Gastrocnemius medialis (tissue), 4 donors: ENCODE data around the gene ZNF423.

Experiments used
- POLR2A ChIP-seq, 2 donors: fragments of 450-650 bp; IDR thresholded peaks; one replicate each; pipeline ENCODE4 v1.6.1; 2017; ENCODE audit warnings: antibody characterized with exemption in 2 of 2, mild to moderate bottlenecking in 2 of 2, moderate library complexity in 2 of 2
- TF ChIP-seq, protein P1 (sequence below), 5 experiments: fragments of 450-650 bp in 3 of 5; fragments of 200-600 bp in 2 of 5; sonication (generic) in 2 of 5; IDR thresholded peaks in 4 of 5; conservative IDR thresholded peaks in 1 of 5; 1 replicate in 4 of 5; 2 replicates in 1 of 5; pipeline ENCODE4 v1.5.1; 2016 to 2019; ENCODE audit warnings: antibody characterized with exemption in 5 of 5, mild to moderate bottlenecking in 3 of 5, moderate library complexity in 3 of 5

DNA sequence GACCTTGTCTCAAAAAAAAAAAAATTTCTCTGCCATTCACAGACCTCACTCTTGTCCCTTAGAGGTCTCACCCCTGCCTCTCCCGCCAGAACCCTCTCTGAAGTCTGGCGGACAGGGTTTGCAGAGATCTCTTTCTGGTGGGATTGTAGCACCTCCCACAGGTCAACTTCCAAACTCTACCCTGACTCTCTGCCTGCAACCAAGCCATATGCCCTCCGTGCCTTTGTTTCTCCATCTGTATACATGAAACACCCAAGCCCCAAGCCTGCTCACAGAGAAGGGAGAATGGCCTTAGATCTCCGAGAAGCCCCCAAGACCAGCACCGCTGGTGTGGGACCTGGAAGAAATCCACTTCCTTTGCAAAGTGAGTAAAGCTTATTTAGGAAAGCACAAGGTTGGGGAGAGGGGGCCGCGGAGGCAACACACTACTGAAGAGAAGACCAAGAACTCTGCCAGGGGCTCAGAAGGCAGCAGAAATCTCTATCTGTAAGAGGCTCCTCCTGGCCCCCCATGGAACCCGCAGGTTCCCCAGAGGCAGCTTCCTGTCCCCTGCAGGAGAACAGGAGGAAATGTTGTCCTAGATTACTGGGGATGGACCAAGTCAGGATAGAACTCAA lies 262.4 kb downstream of the ZNF423 start:
- TF ChIP-seq, protein P1, sequence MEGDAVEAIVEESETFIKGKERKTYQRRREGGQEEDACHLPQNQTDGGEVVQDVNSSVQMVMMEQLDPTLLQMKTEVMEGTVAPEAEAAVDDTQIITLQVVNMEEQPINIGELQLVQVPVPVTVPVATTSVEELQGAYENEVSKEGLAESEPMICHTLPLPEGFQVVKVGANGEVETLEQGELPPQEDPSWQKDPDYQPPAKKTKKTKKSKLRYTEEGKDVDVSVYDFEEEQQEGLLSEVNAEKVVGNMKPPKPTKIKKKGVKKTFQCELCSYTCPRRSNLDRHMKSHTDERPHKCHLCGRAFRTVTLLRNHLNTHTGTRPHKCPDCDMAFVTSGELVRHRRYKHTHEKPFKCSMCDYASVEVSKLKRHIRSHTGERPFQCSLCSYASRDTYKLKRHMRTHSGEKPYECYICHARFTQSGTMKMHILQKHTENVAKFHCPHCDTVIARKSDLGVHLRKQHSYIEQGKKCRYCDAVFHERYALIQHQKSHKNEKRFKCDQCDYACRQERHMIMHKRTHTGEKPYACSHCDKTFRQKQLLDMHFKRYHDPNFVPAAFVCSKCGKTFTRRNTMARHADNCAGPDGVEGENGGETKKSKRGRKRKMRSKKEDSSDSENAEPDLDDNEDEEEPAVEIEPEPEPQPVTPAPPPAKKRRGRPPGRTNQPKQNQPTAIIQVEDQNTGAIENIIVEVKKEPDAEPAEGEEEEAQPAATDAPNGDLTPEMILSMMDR (IDR thresholded peaks at IDR 0.05 in 4 of 5, conservative IDR thresholded peaks at IDR 0.05 in 1 of 5): no peak
- no peak for TF ChIP-seq POLR2A (IDR thresholded peaks at IDR 0.05)
